DMS 273 (cell line): ENCODE data around the gene ERG.

Experiments
- DNase-seq: peaks from one replicate; lab custom pipeline; 2025; ENCODE audit not compliant: unreplicated experiment; lab: John Stamatoyannopoulos, UW

Gene ERG

GRCh38 chr21:38361324-38361723 is 137.0 kb downstream of the ERG start:
- no peak for DNase-seq

GRCh38 chr21:38359835-38360234 is 138.4 kb downstream of the ERG start:
- no peak for DNase-seq

- DNase-seq = no peak
These were observed 139.2 kb downstream of the ERG start for GRCh38 chr21:38359090-38359489.

GRCh38 chr21:38358666-38359065 is 139.6 kb downstream of the ERG start:
- DNase-seq = no peak

GRCh38 chr21:38358098-38358497 is 140.2 kb downstream of the ERG start:
- DNase-seq = no peak

- DNase-seq = no peak
These were observed 141.2 kb downstream of the ERG start for GRCh38 chr21:38356883-38357625.

GRCh38 chr21:38355992-38356781 is 142.1 kb downstream of the ERG start:
- peak; percentile 91 for DNase-seq

- no peak for DNase-seq
These were observed 142.9 kb downstream of the ERG start for GRCh38 chr21:38355353-38355752.

GRCh38 chr21:38354746-38355145 is 143.5 kb downstream of the ERG start:
- no peak for DNase-seq

- DNase-seq = no peak
These were observed 144.0 kb downstream of the ERG start for GRCh38 chr21:38354231-38354630.

GRCh38 chr21:38352536-38353219 is 145.6 kb downstream of the ERG start:
- DNase-seq = peak; percentile 85

- DNase-seq = peak; percentile 34
These were observed 146.2 kb downstream of the ERG start for GRCh38 chr21:38351961-38352521.

GRCh38 chr21:38351176-38351959 is 146.9 kb downstream of the ERG start:
- DNase-seq = peak; percentile 34

GRCh38 chr21:38350684-38351083 is 147.6 kb downstream of the ERG start:
- peak; percentile 10 for DNase-seq

- DNase-seq = no peak
These were observed 148.3 kb downstream of the ERG start for GRCh38 chr21:38349977-38350376.

GRCh38 chr21:38349111-38349746 is 149.0 kb downstream of the ERG start:
- DNase-seq = peak; percentile 87

- peak; percentile 92 for DNase-seq
These were observed 152.0 kb downstream of the ERG start for GRCh38 chr21:38346286-38346685.

- DNase-seq = no peak
These were observed 154.6 kb downstream of the ERG start for GRCh38 chr21:38343691-38344090.

- DNase-seq = no peak
These were observed 155.5 kb downstream of the ERG start for GRCh38 chr21:38342739-38343138.

GRCh38 chr21:38341546-38342012 is 156.7 kb downstream of the ERG start:
- DNase-seq = no peak
